GM12873 (cell line): Measurements from ENCODE around the gene COL11A1.

Experiments
- CTCF ChIP-seq: IDR thresholded peaks from 2 replicates; pipeline ENCODE4 v1.5.1; 2012; ENCODE audit warnings: low read depth, mild to moderate bottlenecking, moderate library complexity, low read length, control low read depth; ENCODE audit not compliant: insufficient read depth; ENCODE audit errors: missing control alignments

Gene COL11A1

GRCh38 chr1:103108376-103109150 lies at the start of gene COL11A1:
Gene COL11A1 (minus strand): TSS chr1:103108522. CDS start chr1:103108178, 344 bp downstream.
- no peak for TF ChIP-seq CTCF

GRCh38 chr1:103156966-103157365 lies 48.6 kb upstream of the COL11A1 start:
- TF ChIP-seq CTCF: no peak

GRCh38 chr1:103146166-103146565 lies 37.8 kb upstream of the COL11A1 start:
- TF ChIP-seq CTCF: no peak

- no peak for TF ChIP-seq CTCF
Observed at GRCh38 chr1:103145449-103145848, 37.1 kb upstream of the COL11A1 start.

- no peak for TF ChIP-seq CTCF
Observed at GRCh38 chr1:103144681-103145080, 36.4 kb upstream of the COL11A1 start.

GRCh38 chr1:103142461-103142860 lies 34.1 kb upstream of the COL11A1 start:
- no peak for TF ChIP-seq CTCF

- TF ChIP-seq CTCF: no peak
Observed at GRCh38 chr1:103129796-103130195, 21.5 kb upstream of the COL11A1 start.

GRCh38 chr1:103129255-103129654 lies 20.9 kb upstream of the COL11A1 start:
- no peak for TF ChIP-seq CTCF
